Activated T-cell treated with anti-CD3 and anti-CD28 coated beads for 1 hour (primary cell): Measurements from ENCODE around the gene ACSM2B.
"Not testable (repeated sequence)": the region's sequence is repeated elsewhere in the genome, so short reads cannot be mapped to it uniquely, and the experiment has no call there.

Source experiments
- DNase-seq: peaks from one replicate; pipeline ENCODE4 v3.0.0-alpha.2; 2020; ENCODE audit warnings: low read depth

Gene ACSM2B, protein sequence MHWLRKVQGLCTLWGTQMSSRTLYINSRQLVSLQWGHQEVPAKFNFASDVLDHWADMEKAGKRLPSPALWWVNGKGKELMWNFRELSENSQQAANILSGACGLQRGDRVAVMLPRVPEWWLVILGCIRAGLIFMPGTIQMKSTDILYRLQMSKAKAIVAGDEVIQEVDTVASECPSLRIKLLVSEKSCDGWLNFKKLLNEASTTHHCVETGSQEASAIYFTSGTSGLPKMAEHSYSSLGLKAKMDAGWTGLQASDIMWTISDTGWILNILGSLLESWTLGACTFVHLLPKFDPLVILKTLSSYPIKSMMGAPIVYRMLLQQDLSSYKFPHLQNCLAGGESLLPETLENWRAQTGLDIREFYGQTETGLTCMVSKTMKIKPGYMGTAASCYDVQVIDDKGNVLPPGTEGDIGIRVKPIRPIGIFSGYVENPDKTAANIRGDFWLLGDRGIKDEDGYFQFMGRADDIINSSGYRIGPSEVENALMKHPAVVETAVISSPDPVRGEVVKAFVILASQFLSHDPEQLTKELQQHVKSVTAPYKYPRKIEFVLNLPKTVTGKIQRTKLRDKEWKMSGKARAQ

DNA sequence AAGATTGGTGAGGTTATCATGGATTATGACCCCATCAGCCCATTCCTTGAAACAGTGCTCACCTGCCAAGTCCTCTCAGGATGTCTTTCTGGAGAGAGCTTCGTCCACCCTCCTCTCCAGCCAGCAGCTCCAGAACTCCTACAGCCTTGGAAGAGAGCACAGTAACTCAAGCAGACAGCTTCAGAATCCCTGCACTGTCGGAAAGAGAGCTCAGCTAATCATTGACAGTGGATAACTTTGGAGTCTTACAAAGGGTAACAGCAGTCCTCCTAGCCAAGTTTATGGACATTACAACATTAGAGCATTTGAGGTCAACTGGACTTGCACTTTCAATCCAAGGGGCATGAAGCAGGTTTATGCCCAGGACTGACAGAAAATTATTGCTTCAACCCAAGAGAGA lies at the start of gene ACSM2B:
ACSM2B (minus strand) TSS at position 223 of the 400 bp plus-strand sequence. CDS start 11,522 bp downstream, outside the sequence.
- not testable (repeated sequence) for DNase-seq

DNA sequence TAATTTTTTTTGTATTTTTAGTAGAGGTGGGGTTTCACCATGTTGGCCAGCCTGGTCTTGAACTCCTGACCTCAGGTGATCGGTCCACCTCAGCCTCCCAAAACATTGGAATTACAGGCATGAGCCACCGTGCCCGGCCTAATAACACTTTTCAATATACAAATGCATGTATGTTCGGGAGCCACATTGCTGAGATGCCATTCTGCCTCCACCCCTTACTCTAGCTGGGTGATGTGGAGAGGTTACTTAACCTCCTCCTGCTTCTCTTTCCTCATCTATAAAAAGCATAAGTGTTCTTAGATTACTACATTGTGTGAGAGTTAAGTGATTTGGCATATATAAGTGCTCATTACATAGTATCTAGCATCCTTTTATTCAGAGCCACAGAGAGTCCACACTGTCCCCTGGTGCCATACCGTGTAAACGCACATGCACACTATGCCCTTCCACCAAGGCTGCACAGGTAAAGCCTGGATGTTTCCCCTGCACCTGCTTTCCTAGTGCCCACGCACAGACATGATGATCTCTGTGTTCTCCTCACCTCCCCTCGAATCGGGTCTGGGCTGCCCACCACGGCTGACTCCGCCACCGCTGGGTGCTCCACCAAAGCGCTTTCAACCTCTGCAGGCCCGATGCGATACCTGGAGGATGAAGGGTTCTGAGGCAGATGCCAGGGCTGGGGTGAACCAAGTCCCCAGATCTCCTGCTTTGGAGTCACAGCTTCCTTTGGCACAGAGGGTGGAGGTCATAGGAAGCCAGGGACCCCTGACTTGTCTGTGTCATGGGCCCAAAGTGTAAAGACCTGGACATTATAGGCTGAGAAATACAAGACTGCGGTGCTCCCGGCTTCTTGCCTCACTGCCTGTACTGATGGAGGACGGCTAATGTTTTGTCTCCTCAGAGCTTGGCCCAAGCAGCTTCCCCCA lies 49.0 kb upstream of the ACSM2B start:
- no peak for DNase-seq

DNA sequence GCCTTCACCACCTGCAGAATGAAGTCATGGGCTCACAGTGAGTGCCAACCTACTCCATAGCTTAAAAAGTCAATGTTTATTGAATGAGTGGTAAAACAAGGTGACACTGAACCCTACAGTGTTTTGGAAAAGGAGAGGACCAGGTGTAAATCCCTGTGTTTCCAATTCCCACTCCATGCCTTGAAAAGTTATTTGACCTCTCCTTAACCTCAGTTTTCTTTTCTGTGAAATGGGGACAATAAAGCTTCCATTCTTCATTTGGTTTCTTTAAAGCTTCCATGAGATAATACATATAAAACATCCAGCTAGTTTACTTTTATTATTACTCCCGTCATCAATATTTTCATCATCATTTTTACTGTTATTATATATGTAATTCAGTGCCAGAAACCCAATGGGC lies 48.0 kb upstream of the ACSM2B start:
- no peak for DNase-seq

DNA sequence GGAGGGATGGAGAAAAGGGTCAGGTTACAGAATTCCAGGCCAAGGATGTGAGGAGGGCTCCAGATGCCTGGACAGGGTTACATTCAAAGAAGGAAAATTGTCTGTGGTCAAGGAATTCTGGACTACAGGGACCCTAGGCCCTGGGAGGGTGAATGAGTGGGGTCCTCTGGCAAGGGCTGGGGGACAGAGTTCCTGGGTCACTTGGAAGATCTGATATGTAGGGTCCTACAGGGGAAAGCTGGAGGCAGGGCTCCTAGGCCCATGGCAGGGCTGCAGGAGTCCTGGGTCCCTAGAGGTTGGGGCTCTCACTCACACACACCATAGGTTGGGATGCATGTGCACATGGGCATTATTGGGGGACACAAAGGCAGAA lies 46.3 kb upstream of the ACSM2B start:
- no peak for DNase-seq

DNA sequence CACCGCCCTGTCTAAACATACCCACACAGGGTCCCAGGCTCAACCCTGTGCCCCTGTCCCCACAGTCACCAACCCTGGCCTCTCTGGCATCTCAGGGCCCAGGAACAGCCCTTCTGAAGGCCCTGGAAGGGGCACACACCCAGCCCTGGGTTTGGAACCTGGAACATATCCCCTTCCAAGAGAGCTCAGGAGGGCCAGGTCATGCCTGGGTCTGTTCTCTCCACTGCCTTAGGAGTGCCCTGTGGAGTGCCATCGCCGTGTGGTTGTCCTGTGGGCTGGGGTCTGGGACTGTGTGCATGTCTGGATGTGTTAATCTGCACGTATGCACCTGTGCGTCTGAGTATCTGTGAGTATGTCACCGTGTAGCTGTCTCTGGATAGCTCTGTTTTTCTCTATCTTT lies 45.2 kb upstream of the ACSM2B start:
- DNase-seq, result no peak

DNA sequence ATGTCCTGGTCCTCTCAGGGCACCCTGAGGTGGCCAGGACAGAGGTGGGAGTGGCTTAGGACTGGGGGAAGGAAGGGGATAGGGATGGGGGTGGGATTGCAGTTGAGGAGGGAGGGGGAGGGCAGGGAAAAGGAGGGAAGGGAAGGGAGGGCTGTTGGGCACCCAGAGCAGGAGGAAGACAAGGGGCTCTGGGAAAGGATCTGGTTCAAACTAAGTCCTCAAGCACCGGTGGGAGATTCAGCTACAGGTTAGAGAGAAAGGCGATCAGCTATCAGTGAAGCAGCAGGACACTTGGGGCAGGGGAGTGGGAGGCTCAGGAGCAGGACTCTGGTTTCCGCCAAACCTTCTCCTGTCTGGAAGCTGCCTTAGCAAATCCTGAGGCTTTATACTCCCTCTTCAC lies 44.6 kb upstream of the ACSM2B start:
- DNase-seq, result no peak

DNA sequence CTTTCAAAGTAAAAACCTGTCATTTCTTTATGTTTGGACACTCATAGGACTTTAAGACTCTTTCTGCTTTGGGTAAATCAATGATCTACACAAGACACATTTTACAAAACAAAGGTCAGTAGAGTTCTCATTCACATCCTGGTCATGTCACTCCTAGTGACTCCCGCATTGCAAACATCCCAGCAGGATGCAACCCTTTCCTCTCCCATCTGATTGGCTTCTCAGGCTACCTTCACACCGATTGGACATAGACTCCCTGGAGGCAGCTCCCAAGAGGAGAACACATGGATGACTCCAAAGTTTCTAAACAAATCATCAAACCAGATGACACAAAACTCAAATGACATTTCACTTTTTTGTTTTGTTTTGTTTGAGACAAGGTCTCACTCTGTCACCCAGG lies 43.8 kb upstream of the ACSM2B start:
- no peak for DNase-seq

DNA sequence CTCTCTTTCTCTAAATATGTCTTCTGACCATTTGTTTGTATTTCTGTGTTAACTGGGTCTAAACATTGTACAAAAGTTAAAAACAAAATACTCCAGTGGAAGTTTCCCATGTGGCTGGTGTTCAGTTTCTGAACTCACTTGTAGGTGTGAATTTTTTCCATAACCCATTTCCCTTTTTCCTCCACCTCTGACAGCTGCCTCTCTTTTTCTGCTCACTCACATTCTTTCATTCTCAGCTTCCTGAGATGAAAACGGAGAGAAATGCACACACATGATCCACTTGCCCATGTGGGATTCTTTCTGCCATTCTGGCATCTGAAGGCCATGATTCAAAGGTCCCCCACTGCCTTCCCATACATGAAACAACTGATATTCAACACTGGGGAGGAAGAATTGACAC lies 41.1 kb upstream of the ACSM2B start:
- no peak for DNase-seq

DNA sequence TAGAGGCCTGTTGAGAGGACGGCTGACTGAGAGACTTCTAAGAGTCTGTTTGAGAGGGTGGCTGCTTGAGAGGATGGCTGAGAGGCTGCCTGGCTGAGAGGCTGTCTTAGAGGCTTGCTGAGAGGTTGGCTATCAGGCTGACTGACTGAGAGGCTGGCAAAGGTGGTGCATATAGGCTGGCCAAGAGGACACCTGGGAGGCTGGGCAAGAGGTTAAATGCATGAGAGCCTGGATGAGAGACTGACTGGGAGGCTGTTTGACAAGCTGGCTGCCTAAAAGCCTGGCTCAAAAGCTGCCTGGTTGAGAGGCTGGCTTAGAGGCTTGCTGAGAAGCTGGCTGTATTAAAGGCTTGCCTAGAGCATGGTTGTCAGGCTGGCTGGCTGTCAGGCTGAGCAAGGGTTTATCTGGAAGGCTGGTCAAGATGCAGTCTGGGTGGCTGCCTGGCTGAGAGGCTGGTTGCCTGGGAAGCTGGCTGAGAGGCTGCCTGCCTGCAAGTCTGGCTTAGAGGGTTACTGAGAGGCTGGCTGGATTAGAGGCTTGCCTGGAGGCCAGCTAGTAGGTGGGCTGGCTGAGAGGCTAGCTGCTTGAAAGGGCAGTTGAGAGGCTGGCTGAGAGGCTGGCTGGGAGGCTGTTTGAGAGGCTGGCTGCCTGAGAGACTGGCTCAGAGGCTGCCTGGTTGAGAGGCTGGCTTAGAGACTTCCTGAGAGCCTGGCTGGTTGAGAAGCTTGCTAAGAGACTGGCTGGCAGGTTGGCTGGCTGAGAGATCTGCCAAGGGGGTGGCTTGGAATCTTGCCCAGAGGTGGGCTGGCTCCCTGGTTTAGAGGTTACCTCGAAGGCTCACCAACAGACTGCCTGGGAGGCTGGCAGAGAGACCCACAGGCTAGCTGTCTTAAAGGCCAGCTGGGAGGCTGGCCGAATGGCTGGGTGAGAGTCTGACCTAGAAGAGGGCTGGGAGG lies 38.3 kb upstream of the ACSM2B start:
- DNase-seq, result no peak

DNA sequence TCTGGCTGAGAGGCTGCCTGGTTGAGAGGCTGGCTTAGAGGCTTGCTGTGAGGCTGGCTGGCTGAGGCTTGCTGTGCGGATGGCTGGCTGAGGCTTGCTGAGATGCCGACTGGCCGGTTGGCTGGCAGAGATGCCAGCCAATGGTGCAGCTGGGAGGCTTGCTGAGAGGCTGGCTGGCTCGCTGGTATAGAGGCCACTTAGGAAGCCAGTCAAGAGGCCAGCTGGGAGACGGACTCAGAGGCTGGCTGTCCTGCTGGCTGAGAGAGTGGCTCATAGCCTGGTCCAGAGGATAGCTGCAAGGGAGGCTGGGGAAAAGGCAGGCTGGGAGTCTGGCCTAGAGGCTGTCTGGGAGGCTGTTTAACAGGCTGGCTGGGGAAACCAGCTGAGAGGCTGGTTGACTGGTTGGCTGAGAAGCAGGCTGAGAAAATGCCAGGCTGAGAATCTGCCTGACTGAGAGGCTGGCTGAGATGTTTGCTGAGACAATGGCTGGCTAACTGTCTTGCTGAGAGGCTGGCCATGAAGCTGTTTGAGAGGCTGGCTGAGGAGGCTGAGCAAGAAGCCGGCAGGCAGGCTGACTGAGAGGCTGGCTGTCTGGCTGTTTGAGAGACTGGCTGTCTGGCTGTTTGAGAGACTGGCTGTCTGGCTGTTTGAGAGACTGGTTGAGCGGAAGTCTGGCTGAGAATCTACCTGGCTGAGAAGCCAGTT lies 37.5 kb upstream of the ACSM2B start:
- no peak for DNase-seq

DNA sequence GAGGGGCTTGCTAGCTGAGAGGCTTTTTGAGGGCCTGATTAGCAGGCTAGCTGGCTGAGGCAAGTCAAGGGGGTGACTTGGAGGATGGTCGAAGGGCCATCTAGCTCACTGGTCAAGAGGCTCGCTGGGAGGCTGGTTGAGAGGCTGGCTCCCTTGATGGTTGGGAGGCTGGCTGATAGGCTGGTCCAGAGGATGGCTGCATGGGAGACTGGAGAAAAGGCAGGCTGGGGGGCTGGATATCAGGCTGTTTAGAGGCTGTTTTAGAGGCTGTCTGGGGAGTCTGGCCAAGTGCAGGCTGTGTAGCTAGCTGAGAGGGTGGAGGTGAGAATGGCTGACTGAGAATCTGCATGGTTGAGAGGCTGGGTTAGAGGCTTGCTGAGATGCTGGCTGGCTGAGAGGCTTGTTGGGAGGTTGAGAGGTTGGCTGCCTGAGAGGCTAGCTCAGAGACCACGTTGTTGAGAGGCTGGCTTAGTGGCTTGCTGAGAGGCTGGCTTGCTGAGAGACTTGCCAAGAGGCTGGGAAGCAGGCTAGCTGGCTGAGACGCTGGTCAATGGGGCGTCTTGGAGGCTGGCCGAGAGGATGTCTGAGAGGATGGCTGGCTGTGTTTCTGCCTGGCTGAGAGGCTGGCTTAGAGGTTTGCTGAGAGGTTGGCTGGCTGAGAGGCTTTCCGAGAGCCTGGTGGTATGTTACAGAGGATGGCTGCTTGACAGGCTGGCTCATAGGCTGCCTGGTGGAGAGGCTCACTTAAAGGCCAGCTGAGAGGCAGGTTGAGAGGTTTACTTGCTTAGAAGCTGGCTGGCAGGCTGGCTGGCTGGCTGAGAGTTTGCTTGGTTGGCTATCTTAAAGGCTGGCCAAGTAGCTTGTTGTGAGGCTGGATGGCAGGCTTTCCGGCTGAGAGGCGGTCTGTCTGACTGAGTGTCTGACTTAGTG lies 36.6 kb upstream of the ACSM2B start:
- DNase-seq, result no peak

DNA sequence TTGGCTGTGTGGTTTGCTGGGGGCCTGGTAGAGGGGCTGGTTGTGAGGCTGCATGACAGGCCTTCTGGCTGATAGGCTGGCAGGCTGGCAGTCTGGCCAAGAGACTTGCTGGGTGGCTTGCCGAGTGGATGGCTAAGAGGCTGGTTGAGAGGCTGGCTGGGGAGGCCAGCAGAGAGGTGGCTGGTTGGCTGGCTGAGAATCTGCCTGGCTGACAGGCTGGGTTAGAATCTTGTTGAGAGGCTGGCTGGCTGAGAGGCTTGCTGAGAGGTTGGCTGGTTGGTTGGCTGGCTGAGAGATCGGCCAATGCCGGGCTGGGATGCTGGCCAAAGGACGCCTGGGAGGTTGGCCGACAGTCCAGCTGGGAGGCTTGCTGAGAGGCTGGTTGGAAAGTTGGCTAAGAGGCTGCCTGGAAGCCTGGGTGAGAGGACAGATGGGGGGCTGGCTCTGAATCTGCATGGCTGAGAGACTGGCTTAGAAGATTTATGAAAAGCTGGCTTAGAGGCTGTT lies 35.9 kb upstream of the ACSM2B start:
- DNase-seq, result no peak

DNA sequence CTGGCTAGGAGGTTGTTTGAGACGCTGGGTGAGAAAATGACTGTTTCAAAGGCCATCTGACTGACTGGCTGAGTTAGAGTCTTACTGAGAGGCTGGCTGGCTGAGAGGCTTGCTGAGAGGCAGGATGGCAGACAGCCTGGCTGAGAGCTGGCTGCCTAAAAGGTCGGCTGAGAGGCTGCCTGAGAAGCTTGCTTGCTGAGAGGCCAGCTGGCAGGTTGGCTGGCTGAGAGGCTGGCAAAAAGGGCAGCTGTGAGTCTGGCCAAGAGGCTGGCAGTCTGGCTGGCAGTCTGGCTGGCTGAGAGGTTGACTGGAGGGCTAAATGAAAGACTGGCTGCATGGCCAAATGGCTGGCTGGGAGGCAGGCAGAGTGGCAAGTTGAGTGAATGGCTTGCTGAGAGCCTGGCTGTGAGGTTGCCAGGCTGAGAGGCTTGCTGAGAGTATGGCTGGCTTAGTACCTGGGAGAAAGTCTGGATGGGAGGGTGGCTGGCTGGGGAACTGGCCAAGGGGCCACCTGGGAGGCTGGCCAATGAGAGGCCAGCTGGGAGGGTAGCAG lies 35.3 kb upstream of the ACSM2B start:
- no peak for DNase-seq

DNA sequence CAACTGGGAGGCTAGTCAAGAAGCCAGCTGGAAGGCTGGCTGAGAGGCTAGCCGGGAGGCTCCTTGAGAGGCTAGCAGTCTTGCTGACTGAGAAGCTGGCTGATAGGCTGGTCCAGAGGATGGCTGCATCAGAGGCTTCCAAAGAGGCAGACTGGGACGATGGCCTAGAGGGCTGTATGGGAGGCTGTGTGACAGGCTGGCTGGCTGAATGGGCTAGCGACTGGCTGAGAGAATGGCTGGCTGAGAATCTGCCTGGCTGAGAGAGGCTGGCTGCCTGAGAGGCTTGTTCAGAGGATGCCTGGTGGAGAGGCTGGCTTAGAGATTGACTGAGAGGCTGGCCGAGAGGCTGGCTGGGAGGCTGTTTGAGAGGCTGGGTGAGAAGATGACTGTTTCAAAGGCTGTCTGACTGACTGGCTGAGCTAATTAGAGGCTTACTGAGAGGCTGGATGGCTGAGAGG lies 34.8 kb upstream of the ACSM2B start:
- no peak for DNase-seq

DNA sequence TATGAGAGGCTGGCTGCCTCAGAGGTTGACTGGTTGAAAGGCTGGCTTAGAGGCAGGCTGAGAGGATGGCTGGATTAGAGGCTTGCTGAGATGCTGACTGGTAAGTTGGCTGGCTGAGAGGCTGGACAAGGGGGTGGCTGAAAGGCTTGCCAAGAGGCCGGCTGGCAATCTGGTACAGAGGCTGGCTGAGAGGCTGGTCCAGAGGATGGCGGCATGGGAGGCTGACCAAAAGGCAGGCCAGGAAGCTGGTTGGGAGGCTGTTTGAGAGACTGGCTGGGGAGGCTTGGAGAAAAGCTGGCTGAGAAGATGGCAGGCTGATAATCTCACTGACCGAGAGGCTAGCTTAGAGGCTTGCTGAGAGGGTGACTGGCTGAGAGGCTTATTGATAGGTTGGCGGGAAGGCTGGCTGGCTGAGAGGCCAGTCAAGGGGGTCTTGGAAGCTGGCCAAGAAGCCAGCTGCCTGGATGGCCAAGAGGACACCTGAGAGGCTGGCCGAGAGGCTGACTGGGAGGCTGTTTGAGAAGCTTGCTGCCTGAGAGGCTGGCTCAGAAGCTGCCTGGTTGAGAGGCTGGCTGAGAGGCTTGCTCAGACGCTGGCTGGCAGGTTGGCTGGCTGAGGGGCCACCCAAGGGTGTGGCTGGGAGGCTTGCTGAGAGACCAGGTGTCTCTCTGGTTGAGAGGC lies 34.2 kb upstream of the ACSM2B start:
- DNase-seq, result no peak

DNA sequence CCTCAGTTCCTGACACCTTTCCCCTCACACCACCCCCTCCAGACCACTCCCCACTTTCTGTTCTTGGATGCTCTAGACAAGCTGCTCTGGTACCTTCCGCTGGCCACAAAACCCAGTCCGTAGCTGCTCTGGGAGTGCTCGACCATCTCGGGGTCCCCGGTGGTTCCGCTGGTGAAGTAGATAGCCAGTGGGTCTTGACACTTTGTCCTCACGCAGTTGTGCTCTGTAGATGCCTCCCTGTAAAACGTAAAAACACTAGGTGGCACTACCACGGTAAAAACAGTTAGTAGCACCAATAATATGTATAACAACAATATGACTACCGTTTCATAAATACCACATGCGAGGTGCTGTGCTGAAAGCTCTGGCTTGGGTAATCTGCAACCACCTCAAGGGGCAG lies 26.0 kb upstream of the ACSM2B start:
- DNase-seq, result not testable (repeated sequence)

DNA sequence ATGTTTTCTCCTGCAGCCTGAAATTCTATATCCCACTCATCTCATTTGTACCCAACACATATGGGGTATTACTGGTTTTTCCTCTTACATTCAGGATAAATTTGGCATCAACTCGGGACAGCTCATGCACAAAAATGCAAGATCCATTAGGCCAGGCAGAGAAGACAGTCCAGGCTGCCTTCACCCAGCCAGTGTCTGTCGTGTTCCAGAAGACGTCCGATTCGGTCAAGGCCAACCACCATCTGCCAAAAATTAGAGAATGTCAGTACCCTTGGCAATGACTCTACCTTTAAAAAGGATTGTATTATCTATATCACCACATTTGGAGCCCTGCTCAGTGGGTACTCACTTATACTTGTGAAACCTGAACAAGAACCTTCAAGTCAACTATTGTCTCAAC lies 23.3 kb upstream of the ACSM2B start:
- not testable (repeated sequence) for DNase-seq

DNA sequence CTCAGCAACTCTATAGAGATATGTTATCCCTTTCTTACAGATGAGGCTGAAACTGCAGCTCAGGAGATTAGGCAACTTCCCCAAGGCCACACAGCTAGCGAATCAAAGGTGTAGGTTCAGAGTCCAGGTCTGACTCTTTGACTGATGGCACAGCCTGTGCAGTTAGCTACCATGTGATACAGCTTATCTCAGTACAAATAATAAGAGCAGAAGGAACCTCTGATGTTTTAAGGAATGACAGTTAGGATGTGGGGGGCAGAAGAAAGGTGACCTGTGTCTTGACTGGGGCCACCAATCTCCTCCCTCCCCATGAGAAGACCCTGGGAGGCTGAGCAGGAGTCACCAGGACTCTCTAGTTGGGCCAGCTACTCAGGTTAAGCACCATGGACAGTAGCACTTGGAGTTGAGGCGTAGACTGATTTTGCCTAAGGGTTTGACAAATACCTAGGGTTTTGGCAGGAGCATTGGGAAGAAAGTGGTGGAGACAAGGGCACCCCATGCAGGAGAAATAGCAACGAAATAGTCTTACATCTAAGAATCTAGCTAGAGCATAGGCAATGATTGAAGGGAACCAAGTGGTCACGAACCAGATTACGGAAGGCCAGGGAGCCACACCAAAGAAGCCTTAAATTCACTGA lies 22.8 kb upstream of the ACSM2B start:
- no peak for DNase-seq
